ENCODE data around the gene SLIT3. TPM values are rescaled to one million over a fixed set of nuclear protein-coding genes. Genes with fewer than 3 reads are reported as not detected.

The SLIT3 gene
- total and polyA plus RNA-seq, 10 of the 15 experiments (the other 5 are each of a cell fraction or from before 2014, with no cell fraction given), result 0.05 TPM; not detected in 9

- no peaks in the 10 kb centered on the region for H4K20me1 ChIP-seq (ENCODE audit: control insufficient read depth, insufficient read depth)
- BruUV-seq (replicated peaks), result no TSS peak
- SMC1A ChIA-PET (ENCODE audit: uncharacterized antibody, unreplicated experiment), result no interaction called here
- WGBS (ENCODE audit: insufficient coverage, insufficient replicate concordance, low lambda C conversion rate, missing lambda C conversion rate), result 67% methylated on average over 5 of the region's 5 CpGs
- H3K27me3 ChIP-seq (replicated peaks in 1 of 2; ENCODE audit: control insufficient read depth in 2 of 2, insufficient read depth in 2 of 2, low read length in 1 of 2), result no peaks in the 10 kb centered on the region; a peak in 1 of 4 replicates
- no peaks in the 10 kb centered on the region for H3K9me3 ChIP-seq (replicated peaks; ENCODE audit: control insufficient read depth, insufficient read depth, low read length)
- no peaks in the 10 kb centered on the region for H3K79me2 ChIP-seq (ENCODE audit: control insufficient read depth, insufficient read depth, low read length)
- ATAC-seq, result no peak
- CTCF ChIA-PET, result interaction anchor here (1.9 kb wide), 1 partner anchor 19 kb away, joined by 5 read pairs; no protein-coding TSS in a partner anchor
- no peak overlapping the region for H3K4me3 ChIP-seq
- POLR2A ChIA-PET, result no interaction called here
- H3K9ac ChIP-seq (ENCODE audit: control insufficient read depth, insufficient read depth, low read length), result no peak overlapping the region
- TF ChIP-seq PML (IDR thresholded peaks at IDR 0.05; ENCODE audit: low read length) (no peak), ZNF274 (IDR thresholded peaks at IDR 0.05; ENCODE audit: insufficient read depth, insufficient read length) (no peak), SUZ12 (IDR thresholded peaks at IDR 0.05; ENCODE audit: unreplicated experiment) (no peak), NFYB (IDR thresholded peaks at IDR 0.05; ENCODE audit: insufficient read depth, low read depth, low read length) (no peak), BCLAF1 (IDR thresholded peaks at IDR 0.05) (no peak), BACH1 (IDR thresholded peaks at IDR 0.05; ENCODE audit: borderline replicate concordance) (no peak), MLLT1 (IDR thresholded peaks at IDR 0.05) (no peak), MTA3 (IDR thresholded peaks at IDR 0.05; ENCODE audit: borderline replicate concordance, low read length) (no peak), CREM (IDR thresholded peaks at IDR 0.05; ENCODE audit: low read depth) (no peak), ZBTB11 (CRISPR knock-in tag; IDR thresholded peaks at IDR 0.05) (no peak)
- no peaks in the 10 kb centered on the region for H3K36me3 ChIP-seq (ENCODE audit: control insufficient read depth in 2 of 2, insufficient read depth in 2 of 2, low read length in 1 of 2)
- no peaks in the 10 kb centered on the region for H3K4me1 ChIP-seq (ENCODE audit: control insufficient read depth, insufficient read depth, low read length)
- in situ Hi-C loops (cut with MboI) (no loop called here), intact Hi-C loops (cut with micrococcal nuclease; ENCODE audit: unreplicated experiment) (no loop called here)
- H2AFZ ChIP-seq (ENCODE audit: control insufficient read depth, low read depth, low read length), result no peak overlapping the region
- FAIRE-seq, result no peak
- H3K27ac ChIP-seq (ENCODE audit: control insufficient read depth, insufficient read depth), result no peak overlapping the region
- RAD21 ChIA-PET (ENCODE audit: unreplicated experiment), result no interaction called here
- no peak overlapping the region for H3K4me2 ChIP-seq (ENCODE audit: control insufficient read depth, insufficient read depth)
- no peak for DNase-seq (ENCODE audit: low read depth, low spot score)
Observed at GRCh38 chr5:168965638-168966037, 335.3 kb downstream of the SLIT3 start.
